DND-41 (cell line): ENCODE data around the gene SHC2.
A peak's percentile ranks its signal among the peaks of the same experiment; 100 is the strongest.

Experiments used
- ATAC-seq: fragments of 200-7000 bp; cut with Tn5 transposase; 3 replicates; pipeline ENCODE4 v1.9.1; 2021; ENCODE audit warnings: low read depth; ENCODE audit not compliant: insufficient read depth
- DNase-seq: peaks from one replicate; pipeline ENCODE4 v3.0.0-alpha.2; 2020
- H2AFZ ChIP-seq: 2 replicates; pipeline ENCODE4 v1.6.0; 2012; ENCODE audit warnings: low read depth, low read length
- H3K27ac ChIP-seq: 2 replicates; pipeline ENCODE4 v1.5.1; 2012; ENCODE audit warnings: low read length, inconsistent platforms
- H3K27me3 ChIP-seq: fragments of 200-600 bp; sonication (generic); 2 replicates; pipeline ENCODE4 v1.6.0; 2012; ENCODE audit warnings: low read length, mild to moderate bottlenecking, inconsistent platforms; ENCODE audit not compliant: insufficient read depth, poor library complexity
- H3K36me3 ChIP-seq: 2 replicates; pipeline ENCODE4 v1.5.1; 2012; ENCODE audit warnings: low read length, inconsistent platforms; ENCODE audit not compliant: insufficient read depth
- H3K4me1 ChIP-seq: 2 replicates; pipeline ENCODE4 v1.5.1; 2012; ENCODE audit warnings: mild to moderate bottlenecking, low read length; ENCODE audit not compliant: insufficient read depth
- H3K4me2 ChIP-seq: 2 replicates; pipeline ENCODE4 v1.6.0; 2012; ENCODE audit warnings: mild to moderate bottlenecking, moderate library complexity, low read length, inconsistent platforms; ENCODE audit not compliant: insufficient read depth
- H3K4me3 ChIP-seq, 2 experiments: fragments of 200-600 bp in 1 of 2; shearing (Covaris generic) in 1 of 2; 2 replicates each; pipeline ENCODE4 v1.5.1; 2012 to 2016; ENCODE audit warnings: inconsistent platforms in 2 of 2, low read length in 2 of 2, mild to moderate bottlenecking in 2 of 2, low read depth in 1 of 2, moderate library complexity in 1 of 2
- H3K79me2 ChIP-seq: 2 replicates; pipeline ENCODE4 v1.6.0; 2012; ENCODE audit warnings: low read length, inconsistent platforms; ENCODE audit not compliant: insufficient read depth
- H3K9ac ChIP-seq: 2 replicates; pipeline ENCODE4 v1.6.0; 2012; ENCODE audit warnings: low read depth, mild to moderate bottlenecking, inconsistent platforms, low read length, moderate library complexity
- H3K9me3 ChIP-seq: 2 replicates; pipeline ENCODE4 v1.5.1; 2012; ENCODE audit warnings: low read length, moderate library complexity, mild to moderate bottlenecking, inconsistent platforms; ENCODE audit not compliant: insufficient read depth, severe bottlenecking
- H4K20me1 ChIP-seq: 2 replicates; pipeline ENCODE4 v1.6.0; 2012; ENCODE audit warnings: low read length; ENCODE audit not compliant: insufficient read depth
- EZH2 ChIP-seq: IDR thresholded peaks from 3 replicates; pipeline ENCODE4 v1.6.1; 2012; ENCODE audit warnings: borderline replicate concordance, low read depth, mild to moderate bottlenecking, moderate library complexity, low read length, inconsistent platforms; ENCODE audit not compliant: severe bottlenecking
- TF ChIP-seq, protein P1 (sequence below): IDR thresholded peaks from 2 replicates; pipeline ENCODE4 v1.5.1; 2012; ENCODE audit warnings: borderline replicate concordance, low read length, moderate library complexity, mild to moderate bottlenecking; ENCODE audit not compliant: poor library complexity, severe bottlenecking; ENCODE audit errors: extremely low read depth

SHC2 gene

DNA sequence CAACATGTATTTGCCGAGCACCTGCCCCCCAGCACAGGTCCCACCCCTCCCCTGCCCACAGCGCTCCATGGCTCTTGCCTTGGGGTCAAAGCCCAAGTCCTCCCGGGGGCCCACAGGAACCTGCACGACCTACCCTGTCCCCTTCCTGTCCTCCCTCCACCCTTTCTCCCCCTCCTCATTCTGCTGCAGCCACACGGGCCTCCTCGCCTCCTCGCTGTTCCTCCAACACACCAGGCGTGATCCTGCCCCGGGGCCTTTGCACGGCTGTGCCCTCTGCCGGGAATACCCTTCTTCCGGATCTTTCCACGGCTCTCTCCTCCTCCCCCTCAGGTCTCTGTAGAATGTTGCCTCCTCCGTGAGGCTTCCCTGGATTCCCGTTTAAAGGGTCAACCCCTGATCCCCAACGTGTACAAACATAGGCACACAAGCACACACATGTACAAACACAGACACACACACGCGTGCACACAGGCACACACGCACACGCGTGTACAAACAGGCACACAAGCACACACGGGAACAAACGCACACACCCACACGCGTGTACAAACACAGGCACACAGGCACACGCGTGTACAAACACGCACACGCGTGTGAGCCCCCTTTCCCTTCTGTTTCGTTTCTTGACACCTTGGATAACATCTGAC, 38.3 kb upstream of the SHC2 start:
- Histone ChIP-seq H2AFZ (no peak overlapping the region), H3K9ac (no peak overlapping the region), H3K4me1 (no peaks in the 10 kb centered on the region), H3K4me3 (no peak overlapping the region), H3K4me2 (no peak overlapping the region), H3K27ac (no peak overlapping the region), H3K27me3 (no peaks in the 10 kb centered on the region), H3K36me3 (no peaks in the 10 kb centered on the region), H3K9me3 (no peaks in the 10 kb centered on the region), H3K79me2 (no peaks in the 10 kb centered on the region), H4K20me1 (no peaks in the 10 kb centered on the region)
- ATAC-seq, result no peak
- DNase-seq, result no peak
- TF ChIP-seq, protein P1, sequence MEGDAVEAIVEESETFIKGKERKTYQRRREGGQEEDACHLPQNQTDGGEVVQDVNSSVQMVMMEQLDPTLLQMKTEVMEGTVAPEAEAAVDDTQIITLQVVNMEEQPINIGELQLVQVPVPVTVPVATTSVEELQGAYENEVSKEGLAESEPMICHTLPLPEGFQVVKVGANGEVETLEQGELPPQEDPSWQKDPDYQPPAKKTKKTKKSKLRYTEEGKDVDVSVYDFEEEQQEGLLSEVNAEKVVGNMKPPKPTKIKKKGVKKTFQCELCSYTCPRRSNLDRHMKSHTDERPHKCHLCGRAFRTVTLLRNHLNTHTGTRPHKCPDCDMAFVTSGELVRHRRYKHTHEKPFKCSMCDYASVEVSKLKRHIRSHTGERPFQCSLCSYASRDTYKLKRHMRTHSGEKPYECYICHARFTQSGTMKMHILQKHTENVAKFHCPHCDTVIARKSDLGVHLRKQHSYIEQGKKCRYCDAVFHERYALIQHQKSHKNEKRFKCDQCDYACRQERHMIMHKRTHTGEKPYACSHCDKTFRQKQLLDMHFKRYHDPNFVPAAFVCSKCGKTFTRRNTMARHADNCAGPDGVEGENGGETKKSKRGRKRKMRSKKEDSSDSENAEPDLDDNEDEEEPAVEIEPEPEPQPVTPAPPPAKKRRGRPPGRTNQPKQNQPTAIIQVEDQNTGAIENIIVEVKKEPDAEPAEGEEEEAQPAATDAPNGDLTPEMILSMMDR, result no peak
- TF ChIP-seq EZH2, result no peak

DNA sequence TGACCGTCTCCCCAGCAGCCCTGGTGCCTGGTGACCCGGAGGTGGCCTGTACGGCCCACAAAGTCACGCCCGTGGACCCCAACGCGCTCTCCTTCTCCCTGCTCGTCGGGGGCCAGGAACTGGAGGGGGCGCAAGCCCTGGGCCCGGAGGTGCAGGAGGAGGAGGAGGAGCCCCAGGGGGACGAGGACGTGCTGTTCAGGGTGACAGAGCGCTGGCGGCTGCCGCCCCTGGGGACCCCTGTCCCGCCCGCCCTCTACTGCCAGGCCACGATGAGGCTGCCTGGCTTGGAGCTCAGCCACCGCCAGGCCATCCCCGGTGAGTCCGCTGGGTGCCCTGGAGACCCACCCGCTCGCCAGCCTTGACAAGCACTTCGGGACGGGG, 37.7 kb upstream of the SHC2 start:
- H3K4me3 ChIP-seq, result no peak overlapping the region

DNA sequence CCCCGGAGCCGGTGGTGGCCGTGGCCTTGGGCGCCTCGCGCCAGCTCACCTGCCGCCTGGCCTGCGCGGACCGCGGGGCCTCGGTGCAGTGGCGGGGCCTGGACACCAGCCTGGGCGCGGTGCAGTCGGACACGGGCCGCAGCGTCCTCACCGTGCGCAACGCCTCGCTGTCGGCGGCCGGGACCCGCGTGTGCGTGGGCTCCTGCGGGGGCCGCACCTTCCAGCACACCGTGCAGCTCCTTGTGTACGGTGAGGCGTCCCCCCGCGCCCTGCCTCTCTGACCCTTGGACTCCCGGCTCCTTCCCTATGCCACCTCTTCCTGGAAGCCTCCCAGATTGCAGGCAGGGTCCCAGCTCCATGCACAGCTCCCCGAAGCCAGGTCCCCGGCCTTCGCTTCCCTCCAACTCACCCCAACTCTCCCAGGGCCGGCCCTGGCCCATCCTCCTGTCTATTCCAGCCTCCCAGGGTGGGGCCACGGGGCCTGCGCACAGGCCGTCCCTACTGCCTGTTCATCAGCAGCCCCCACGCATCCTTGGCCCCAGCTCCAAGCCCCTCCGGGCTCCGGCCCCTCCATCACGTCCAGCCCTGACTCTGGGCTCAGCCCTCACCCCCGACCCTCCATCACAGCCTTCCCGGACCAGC, 37.2 kb upstream of the SHC2 start:
- DNase-seq, result no peak
- no peaks in the 10 kb centered on the region for H3K79me2 ChIP-seq
- ATAC-seq, result no peak
- no peak overlapping the region for H3K4me3 ChIP-seq
- TF ChIP-seq, protein P1, result no peak
- no peak for TF ChIP-seq EZH2
- H3K36me3 ChIP-seq, result no peaks in the 10 kb centered on the region
- H3K4me2 ChIP-seq, result no peak overlapping the region
- no peak overlapping the region for H2AFZ ChIP-seq
- H3K27me3 ChIP-seq, result no peaks in the 10 kb centered on the region
- no peak overlapping the region for H3K27ac ChIP-seq
- H3K9ac ChIP-seq, result no peak overlapping the region
- no peaks in the 10 kb centered on the region for H4K20me1 ChIP-seq
- H3K4me1 ChIP-seq, result no peaks in the 10 kb centered on the region
- H3K9me3 ChIP-seq, result no peaks in the 10 kb centered on the region

More for the DNA sequence above, 37.7 kb upstream of the SHC2 start:
- Histone ChIP-seq H3K79me2 (no peaks in the 10 kb centered on the region), H2AFZ (no peak overlapping the region), H4K20me1 (no peaks in the 10 kb centered on the region), H3K27ac (no peak overlapping the region), H3K9me3 (no peaks in the 10 kb centered on the region), H3K36me3 (no peaks in the 10 kb centered on the region), H3K4me1 (no peaks in the 10 kb centered on the region), H3K4me2 (no peak overlapping the region), H3K27me3 (no peaks in the 10 kb centered on the region), H3K9ac (no peak overlapping the region)
- DNase-seq, result no peak
- TF ChIP-seq, protein P1, result no peak
- no peak for TF ChIP-seq EZH2
- ATAC-seq, result 0 out of 3 replicates have a peak, but pooled peaks have one; percentile 33
